KOPT-K1 (cell line): Measurements from ENCODE around the gene SLC38A11.
"Not testable (repeated sequence)": the region's sequence is repeated elsewhere in the genome, so short reads cannot be mapped to it uniquely, and the experiment has no call there.

Experiments used
- H3K27ac ChIP-seq: fragments of 200-600 bp; sonication (generic); 2 replicates; pipeline ENCODE4 v1.5.1; 2016; ENCODE audit warnings: antibody characterized with exemption, mild to moderate bottlenecking, low read depth, low read length; ENCODE audit not compliant: poor library complexity, severe bottlenecking
- H3K36me3 ChIP-seq: fragments of 200-600 bp; sonication (generic); 2 replicates; pipeline ENCODE4 v1.5.1; 2017; ENCODE audit warnings: antibody characterized with exemption, mild to moderate bottlenecking, low read length, moderate library complexity; ENCODE audit not compliant: insufficient read depth
- H3K9me3 ChIP-seq: fragments of 200-600 bp; sonication (generic); 2 replicates; pipeline ENCODE4 v1.5.1; 2017; ENCODE audit warnings: antibody characterized with exemption, low read length, mild to moderate bottlenecking; ENCODE audit not compliant: insufficient read depth, poor library complexity, severe bottlenecking

The SLC38A11 gene, protein sequence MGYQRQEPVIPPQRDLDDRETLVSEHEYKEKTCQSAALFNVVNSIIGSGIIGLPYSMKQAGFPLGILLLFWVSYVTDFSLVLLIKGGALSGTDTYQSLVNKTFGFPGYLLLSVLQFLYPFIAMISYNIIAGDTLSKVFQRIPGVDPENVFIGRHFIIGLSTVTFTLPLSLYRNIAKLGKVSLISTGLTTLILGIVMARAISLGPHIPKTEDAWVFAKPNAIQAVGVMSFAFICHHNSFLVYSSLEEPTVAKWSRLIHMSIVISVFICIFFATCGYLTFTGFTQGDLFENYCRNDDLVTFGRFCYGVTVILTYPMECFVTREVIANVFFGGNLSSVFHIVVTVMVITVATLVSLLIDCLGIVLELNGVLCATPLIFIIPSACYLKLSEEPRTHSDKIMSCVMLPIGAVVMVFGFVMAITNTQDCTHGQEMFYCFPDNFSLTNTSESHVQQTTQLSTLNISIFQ

DNA sequence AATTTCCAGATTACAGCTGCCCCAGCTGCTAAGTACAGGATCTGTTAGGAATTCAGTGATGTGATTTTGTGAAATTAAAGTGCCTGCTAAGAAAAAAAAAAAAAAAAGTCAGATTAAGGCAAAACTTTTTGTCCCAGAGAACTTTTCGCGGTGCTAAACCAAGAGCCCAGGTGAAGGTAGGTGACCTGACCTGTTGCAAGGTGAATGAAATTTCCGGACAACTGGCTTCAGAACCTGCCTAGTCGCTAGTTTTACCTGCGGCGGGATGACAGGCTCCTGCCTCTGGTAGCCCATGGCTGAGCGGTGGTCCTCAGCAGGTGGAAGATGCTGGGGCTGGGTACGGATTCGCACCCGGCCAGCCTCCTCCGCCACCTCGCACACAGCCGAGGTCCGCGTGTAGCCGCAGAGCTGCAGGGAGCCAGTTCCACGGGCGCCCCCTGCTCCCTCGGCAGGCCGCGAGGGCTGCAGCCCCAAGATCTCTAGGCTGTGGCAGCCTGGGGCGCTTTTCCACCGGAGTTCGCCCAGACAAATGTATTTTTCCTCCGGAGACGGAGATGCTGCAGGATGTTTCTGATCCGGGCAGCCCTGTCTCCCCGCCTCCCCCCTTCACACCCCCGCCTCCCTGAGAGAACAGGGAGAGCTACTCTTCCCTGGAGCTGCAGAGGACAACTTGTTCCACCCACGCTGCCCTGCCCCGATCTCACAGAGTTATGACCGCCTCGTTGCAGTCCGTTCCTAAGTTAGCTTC is at the start of gene SLC38A11:
SLC38A11 (minus strand) TSS at position 572 of the 748 bp plus-strand sequence; CDS start at position 294, 278 bp downstream.
- no peak within 1 kb of the TSS for H3K27ac ChIP-seq
- H3K36me3 ChIP-seq = no peaks in the 10 kb centered on the region
- no peaks in the 10 kb centered on the region for H3K9me3 ChIP-seq

DNA sequence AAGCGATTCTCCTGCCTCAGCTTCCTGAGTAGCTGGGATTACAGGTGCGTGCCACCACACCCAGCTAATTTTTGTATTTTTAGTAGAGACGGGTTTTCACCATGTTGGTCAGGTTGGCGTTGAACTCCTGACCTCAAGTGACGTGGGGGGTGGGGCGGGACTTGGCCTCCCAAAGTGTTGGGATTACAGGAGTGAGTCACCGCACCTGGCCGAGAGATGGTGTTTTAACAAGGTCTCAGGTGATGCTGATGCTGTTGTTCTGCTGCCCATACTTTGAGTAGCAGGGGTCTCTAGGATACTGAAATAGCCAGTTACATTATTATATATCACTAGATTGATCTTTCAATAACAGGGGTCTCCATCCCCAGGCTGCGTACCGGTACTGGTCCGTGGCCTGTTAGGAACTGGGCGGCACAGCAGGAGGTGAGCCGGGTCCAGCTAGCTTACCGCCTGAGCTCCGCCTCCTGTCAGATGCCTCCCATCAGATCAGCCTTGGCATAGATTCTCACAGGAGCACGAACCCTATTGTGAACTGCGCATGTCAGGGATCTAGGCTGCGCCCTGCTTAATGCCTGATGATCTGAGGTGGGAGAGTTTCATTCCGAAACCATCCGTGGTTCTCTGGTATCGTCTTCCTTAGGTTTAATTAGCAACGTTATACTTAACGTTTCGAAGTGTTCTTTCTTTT is 48.3 kb upstream of the SLC38A11 start:
- H3K9me3 ChIP-seq = no peaks in the 10 kb centered on the region
- H3K36me3 ChIP-seq = no peaks in the 10 kb centered on the region
- H3K27ac ChIP-seq = no peak overlapping the region

DNA sequence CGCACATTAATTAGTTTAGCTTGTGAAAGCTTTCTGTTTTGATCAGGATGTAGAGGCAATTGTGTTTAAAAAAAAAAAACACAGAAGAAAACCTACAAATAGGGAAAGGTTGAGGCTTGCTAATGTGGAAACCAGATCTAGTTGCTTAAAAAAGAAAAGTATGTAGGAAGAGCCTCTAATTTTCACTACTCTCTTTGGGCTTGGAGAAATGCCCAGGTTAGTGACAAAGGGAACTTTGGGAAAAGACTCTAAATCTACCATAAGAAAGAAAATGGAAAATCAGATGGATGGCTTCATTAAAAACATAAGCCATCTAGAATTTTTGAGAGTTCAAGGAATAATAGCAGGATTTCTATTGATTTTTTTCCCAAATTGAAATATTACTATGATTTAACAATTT is 47.3 kb upstream of the SLC38A11 start:
- Histone ChIP-seq H3K27ac (no peak overlapping the region), H3K36me3 (no peaks in the 10 kb centered on the region), H3K9me3 (no peaks in the 10 kb centered on the region)

DNA sequence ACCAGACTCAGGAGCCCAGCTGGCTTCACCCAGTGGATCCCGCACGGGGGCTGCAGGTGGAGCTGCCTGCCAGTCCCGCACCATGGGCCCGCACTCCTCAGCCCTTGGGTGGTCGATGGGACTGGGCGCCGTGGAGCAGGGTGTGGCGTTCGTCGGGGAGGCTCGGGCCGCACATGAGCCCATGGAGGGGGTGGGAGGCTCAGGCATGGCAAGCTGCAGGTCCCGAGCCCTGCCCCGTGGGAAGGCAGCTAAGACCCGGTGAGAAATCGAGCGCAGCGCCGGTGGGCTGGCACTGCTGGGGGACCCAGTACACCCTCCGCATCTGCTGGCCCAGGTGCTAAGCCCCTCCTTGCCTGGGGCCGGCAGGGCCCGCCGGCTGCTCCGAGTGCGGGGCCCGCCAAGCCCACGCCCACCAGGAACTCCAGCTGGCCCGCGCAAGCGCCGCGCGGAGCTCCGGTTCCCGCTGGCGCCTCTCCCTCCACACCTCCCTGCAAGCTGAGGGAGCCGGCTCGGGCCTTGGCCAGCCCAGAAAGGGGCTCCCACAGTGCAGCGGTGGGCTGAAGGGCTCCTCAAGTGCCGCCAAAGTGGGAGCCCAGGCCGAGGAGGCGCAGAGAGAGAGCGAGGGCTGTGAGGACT is 39.5 kb upstream of the SLC38A11 start:
- not testable (repeated sequence) for H3K36me3 ChIP-seq, H3K27ac ChIP-seq, H3K9me3 ChIP-seq

DNA sequence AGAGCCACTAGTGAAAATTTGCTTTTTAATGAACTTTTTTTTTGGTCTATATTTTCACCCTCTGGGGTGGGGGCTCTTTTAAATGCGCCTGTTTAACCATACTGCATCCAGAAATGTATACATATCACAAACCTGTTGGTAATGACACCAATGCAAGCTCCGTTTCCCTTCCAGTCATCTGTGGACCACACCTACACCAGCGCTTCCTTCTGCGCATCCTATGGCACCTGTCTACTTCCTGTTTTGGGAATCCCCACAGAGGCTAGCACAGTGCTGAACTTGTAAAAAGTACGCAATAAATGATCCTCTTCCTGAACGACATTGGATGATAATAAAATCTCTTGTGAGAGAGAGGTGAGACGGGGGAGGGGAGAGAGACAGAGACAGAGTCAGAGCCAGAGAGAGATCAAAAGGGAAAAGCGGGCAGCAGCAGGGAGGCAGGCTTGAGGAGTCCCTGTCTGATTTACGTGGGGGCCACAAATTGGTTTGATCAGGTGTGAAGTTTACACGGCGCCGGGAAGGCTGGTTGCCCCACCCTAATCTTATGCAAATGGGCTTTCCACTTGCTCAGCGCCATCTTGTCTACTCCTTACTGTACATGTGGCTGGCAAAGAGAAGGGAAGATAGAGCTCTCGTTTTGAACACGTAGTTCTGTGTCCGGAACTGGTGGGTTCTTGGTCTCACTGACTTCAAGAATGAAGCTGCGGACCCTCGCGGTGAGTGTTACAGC is 38.1 kb upstream of the SLC38A11 start:
- Histone ChIP-seq H3K9me3 (no peaks in the 10 kb centered on the region), H3K27ac (no peak overlapping the region), H3K36me3 (no peaks in the 10 kb centered on the region)

DNA sequence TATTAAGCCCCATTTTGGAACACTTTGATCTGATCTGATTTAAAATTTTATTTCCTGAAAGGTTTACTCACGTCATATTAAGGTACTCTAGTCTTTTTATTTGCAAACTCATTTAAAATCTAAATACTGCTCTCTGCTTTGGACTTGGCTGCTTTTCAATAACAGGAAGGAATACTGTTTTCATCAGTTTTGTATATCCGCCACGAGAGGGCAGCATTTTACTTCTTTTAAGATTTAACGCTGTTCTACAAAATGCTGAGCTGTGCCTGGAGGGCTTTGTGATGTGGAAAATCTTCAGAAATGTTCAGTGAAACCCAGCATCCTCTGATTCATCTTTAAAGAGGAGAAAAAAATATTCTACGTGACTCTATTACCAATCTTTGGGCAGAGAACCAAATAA is 37.5 kb upstream of the SLC38A11 start:
- H3K27ac ChIP-seq = no peak overlapping the region
- no peaks in the 10 kb centered on the region for H3K9me3 ChIP-seq
- no peaks in the 10 kb centered on the region for H3K36me3 ChIP-seq

DNA sequence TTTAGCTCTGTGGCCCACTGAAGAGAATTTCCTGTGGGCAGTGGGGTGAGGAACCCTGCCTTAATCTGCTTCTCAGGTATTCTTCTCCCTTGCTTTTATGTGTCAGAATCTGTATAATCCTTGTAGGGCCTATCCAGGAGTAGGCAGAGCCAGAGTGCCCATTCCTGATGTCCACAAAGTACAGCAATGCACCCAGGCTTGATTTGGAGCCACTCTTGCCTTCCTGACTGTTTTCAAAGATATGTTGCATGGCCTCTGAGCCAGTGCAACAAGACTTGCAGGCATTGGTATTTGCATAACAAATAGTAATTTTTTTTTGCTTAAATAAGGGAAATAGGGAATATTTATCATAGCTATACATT is 36.7 kb upstream of the SLC38A11 start:
- not testable (repeated sequence) for H3K9me3 ChIP-seq, H3K27ac ChIP-seq, H3K36me3 ChIP-seq

DNA sequence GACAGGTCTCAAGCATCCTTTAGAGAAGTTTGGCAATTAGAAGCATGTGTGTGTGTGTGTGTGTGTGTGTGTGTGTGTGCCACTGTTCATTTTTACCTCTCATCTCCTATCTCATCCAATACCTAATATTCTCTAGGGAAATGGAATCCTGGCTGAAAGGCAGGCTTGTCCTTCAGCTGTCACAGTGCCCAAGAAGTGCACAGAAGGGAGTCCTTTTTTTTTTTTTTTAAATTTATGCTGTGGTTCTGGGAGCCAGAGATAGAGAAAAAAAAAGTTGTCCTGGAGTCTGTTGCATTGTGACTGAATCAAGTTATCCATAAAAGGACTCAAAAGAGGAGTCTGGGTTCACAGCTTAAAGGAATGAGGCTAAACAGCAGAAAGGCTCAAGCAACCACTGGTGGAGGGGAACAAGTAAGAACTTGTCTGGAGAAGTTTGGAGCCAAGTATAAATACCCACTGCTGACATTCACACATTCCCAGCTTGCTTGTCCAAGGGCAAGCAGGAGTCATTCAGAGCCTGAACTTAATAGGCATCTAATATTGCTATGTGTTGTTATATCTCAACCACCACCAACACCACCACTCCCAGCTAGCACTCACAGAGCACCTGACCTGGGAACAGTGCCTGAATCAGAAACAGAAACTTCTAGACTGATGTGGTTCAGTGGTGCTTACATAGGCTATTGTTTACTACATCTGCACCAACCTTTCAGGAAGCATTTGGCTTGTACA is 36.2 kb upstream of the SLC38A11 start:
- H3K36me3 ChIP-seq, H3K9me3 ChIP-seq, H3K27ac ChIP-seq: not testable (repeated sequence)

DNA sequence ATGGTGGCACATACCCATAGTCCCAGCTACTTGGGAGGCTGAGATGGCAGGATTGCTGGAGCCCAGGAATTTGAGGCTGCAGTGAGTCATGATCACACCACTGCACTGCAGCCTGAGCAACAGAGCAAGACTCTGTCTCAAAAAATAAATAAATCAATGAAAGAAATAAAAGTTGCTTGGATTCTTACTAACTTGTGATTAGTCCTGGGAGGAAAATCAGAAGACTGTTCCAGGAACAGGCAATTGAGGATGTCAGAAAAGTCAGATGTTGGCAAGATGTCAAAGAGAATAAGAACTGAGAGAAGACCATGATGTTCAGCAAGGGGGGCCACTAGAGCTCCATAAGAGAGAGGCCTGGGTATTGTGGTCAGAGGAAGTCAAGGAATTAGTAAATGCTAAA is 35.6 kb upstream of the SLC38A11 start:
- not testable (repeated sequence) for H3K9me3 ChIP-seq, H3K36me3 ChIP-seq, H3K27ac ChIP-seq

DNA sequence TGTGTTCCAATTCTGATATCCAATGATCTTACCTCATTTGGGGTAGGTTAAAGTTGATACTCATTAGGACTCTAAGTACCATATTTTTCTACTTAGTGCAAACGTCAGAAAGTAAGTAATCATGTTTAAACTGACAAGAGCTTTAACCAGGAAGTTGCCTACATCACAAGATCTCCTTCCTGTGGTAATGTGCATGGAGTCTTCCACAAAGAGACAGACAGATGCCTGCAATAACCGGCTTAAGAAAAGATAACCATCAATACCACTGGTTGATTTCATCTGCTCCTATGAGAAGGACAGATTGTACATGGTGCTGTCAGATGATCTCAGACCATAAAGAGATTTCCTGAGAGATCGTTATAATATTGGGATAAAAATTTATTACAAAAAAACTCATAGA is 33.5 kb upstream of the SLC38A11 start:
- not testable (repeated sequence) for H3K27ac ChIP-seq, H3K36me3 ChIP-seq, H3K9me3 ChIP-seq

DNA sequence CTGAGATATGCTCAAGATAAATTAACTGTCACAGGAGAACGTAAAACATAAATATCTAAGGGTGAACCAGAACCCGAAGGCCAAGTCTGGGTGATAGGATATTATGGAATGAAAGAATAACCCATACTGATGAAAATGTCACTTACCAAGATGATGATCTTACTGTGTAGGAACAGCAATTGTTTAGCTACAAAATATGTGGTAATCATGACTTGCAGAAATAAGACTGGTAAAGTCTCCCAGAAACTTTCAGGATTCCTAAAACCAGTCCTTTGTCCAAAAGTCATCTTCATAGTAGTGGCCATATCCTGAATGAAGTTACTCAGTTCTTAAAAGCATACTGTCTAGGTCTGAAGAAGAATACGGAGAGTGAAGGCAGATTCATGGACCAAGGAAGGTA is 30.7 kb upstream of the SLC38A11 start:
- H3K36me3 ChIP-seq, H3K27ac ChIP-seq, H3K9me3 ChIP-seq: not testable (repeated sequence)

DNA sequence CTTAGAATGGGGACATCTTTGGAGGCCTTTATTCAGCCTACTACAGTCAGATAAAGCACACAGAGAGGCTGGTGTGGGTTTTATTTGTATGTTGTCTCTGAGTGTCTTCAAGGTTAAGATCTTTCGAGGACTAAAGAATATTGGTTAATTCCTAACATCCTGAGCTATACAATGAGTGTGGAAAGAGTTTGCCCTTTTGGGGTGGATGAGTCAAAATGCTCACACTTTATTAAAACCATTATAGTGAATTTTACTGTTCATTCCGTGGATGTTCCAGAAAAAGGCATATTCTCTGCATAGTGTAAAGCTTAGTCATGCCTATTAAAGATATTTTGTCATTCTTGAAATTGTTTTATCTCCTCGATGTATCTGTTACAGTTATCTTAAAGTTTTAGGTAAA is 29.1 kb upstream of the SLC38A11 start:
- H3K27ac ChIP-seq = no peak overlapping the region
- no peaks in the 10 kb centered on the region for H3K36me3 ChIP-seq
- no peaks in the 10 kb centered on the region for H3K9me3 ChIP-seq

DNA sequence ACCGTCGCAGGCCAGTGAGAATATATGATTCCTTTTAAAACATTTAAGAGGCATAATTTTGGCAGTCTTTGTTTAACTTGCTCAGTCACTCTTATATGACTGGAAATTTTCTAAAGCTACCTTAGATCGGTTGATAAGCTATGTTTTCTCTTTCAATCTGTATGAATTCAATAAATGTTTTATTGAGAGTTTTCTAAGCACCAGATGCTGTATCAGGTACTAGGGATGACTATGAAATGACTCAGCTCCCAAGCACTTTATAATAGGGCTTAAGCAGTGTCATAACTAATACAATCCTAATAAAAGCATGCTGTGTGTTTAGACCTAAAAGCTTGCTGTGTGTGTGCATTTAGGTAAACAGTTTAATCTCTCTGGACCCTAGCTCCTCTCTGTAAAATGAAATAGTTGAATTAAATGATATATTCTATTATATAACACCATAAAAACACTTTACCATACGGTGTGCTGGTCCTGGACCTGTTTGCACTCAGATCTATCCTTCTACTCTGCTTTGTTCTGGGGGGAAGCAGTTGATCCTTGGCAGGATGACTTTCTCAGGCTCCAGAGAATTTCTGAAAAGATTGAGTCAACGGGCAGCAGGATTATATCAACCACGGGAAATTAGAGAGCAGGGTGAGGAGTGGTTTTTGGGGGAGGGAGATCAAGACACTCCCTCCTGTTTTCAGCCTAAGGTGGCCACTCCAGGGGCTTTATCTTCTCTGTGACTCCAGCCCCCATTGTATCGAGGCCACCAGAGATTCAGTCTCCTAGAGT is 26.1 kb upstream of the SLC38A11 start:
- no peaks in the 10 kb centered on the region for H3K36me3 ChIP-seq
- no peaks in the 10 kb centered on the region for H3K9me3 ChIP-seq
- no peak overlapping the region for H3K27ac ChIP-seq
